ENCODE measurements around the gene YIF1A. TPM values are rescaled to one million over a fixed set of nuclear protein-coding genes. Genes with fewer than 3 reads are reported as not detected.

The YIF1A gene
- total RNA-seq, 2 experiments from 2014 or later = 39.1 to 45.4 TPM

DNA sequence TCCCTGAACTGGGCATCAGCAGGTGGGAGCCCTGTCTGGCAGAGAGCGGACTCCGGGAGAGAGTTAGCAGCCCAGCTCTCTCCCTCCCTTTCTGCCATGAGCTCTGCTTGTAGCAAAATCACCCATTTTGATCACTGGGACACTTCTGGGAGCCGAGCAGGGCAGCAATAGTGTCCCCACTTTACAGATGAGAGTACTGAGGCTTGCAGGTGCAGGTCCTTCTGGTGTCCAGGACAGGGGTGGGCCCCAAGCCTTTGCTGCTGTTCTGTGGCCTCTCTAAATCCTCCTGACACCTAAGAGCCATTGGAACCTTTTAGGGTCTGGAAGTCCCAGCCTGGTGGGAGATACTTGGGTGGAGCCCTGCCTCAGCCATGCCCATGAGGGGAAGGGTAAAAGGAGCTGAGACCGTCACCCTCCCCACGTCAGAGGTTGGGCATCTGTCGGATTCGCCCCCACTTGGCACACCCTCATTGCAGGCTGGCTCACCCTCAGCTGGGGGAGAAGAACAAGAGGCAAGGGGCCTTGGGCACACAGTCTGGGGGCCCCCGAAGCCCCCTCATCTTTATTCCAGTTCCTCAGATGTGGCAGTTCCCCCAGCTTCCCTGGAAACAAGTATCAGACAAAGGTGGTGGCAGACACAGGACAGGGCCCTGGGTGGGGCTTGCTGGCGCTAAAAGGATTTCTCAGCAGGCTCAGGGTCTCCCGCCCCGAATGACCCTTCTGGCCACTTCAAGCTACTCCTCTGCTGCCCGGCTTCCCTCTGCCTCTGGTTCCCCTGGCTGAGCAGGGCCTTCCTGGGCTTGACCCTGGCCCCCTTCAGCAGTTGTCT is 42.8 kb upstream of the YIF1A start:
- Mint-ChIP-seq H3K36me3 (ENCODE audit: low read depth) (no peaks in the 10 kb centered on the region), H3K4me1 (peaks cover 31% of the 10 kb centered on the region), H3K4me3 (no peak overlapping the region), H3K27me3 (no peaks in the 10 kb centered on the region), H3K27ac (no peak overlapping the region), H3K9me3 (no peaks in the 10 kb centered on the region)
- CTCF ChIA-PET = interaction anchor here (0.8 to 2.1 kb wide), 7 partner anchors 8 to 109 kb away, joined by 3 to 6 read pairs (median 3); no protein-coding TSS in a partner anchor
- DNase-seq = no peak
- POLR2A ChIA-PET = no interaction called here

DNA sequence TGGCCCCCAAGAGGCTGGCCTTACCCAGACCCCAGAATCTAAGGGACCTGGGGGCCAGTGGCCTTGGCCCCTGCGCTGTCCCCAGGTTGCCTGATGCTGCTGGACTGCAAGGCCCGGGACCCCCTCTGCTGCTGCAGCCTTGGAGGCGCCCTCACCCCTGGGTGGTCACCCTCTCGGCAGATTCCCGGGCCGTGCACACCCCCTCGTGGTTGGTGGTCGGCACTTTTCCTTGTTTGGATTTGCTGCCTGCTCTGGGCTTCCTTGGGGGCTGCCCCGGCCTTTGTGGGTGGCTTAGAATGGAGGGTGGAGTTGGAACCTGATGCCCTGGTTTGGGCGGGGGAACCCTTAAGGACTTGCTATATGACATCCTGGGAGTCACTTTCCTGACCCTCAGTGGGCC is 42.0 kb upstream of the YIF1A start:
- Mint-ChIP-seq H3K27ac (no peak overlapping the region), H3K9me3 (no peaks in the 10 kb centered on the region), H3K27me3 (no peaks in the 10 kb centered on the region), H3K4me1 (peaks cover 31% of the 10 kb centered on the region), H3K36me3 (ENCODE audit: low read depth) (no peaks in the 10 kb centered on the region), H3K4me3 (no peak overlapping the region)
- no peak for DNase-seq
- POLR2A ChIA-PET = no interaction called here
- CTCF ChIA-PET = interaction anchor here (0.8 to 2.6 kb wide), 6 partner anchors 9 to 108 kb away, joined by 3 to 17 read pairs (median 4); partner anchors contain the start of gene CD248

DNA sequence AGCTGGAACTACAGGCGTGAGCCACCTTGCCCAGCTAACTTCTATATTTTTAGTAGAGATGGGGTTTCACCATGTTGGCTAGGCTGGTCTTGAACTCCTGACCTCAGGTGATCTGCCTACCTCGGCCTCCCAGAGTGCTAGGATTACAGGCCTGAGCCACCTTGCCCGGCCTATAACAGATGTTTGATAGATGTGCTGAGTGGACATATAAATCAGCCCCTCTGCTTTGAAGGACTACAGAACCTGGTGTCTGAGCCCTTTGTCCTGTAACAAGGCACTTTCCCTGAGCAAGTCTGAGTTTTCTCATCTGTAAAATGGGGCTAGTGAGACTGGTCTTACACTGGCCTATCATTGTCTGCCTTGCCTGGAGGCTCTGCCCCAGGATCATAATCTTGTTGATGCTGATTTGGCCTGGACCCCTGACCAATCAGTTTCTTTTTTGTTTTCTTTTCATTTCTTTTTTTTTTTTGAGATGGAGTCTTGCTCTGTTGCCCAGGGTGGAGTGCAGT is 40.3 kb upstream of the YIF1A start:
- Mint-ChIP-seq H3K4me1 (peaks cover 46% of the 10 kb centered on the region), H3K36me3 (ENCODE audit: low read depth) (no peaks in the 10 kb centered on the region), H3K27me3 (no peaks in the 10 kb centered on the region), H3K4me3 (no peak overlapping the region), H3K9me3 (no peaks in the 10 kb centered on the region), H3K27ac (no peak overlapping the region)
- ChIA-PET POLR2A (no interaction called here), CTCF (interaction anchor here (0.8 to 2.6 kb wide), 6 partner anchors 12 to 57 kb away, joined by 3 to 17 read pairs (median 4); partner anchors contain the start of gene CD248)
- no peak for DNase-seq

DNA sequence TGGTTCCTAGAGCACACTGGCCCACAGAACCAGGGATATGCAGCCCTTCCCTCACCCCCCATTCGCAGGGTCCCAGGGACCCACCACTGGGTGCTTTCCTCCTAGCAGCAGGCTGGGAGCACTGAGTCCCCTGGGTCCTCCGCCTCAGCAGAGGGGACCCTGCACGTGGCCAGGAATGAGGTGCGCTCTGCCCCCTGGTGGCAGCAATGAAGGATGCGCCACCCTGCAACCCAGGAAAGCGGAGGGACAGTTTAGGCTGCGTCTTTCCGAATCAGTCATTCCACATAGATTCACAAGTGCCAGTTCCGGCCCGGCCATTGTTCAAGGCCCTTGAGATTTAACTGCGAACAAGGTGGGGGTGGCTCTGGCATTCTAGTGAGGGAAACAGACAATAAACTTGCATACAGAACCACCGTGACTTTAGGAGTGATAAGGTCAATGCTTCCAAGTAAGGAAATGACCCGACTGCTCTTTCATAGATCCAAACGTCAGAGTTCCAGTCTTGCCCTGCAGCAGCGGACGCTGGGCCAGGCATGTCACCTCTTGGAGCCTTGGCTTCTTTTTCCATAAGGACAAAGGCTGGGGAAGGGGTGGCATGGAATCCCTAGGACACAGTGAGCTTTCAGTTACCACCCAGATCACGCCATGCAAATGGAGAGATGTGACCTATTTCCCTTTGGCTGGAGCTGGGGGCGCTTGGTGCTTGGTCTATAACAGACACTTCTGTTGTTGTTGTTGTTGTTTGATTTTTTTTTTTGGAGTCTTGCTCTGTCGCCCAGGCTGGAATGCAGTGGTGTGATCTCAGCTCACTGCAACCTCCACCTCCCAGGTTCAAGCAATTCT is 39.6 kb upstream of the YIF1A start:
- POLR2A ChIA-PET = no interaction called here
- H3K27ac Mint-ChIP-seq = peak overlapping the region; percentile 86

DNA sequence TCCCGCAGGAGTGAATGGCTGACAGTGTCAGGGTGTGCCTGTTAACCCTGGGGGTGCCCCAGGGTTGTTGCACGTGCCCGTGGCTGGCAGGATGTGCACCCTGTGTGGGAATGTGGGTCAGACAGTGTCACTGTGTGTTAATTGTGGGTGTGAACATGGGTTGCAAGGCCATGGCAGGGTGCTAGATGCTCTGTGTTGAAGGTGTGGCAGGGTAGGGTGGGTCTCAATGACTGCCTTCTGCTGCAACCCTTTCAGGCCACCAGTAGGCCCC is 39.0 kb upstream of the YIF1A start:
- peak; percentile 29 for DNase-seq
- no peak overlapping the region for H3K4me3 Mint-ChIP-seq
- peaks cover 51% of the 10 kb centered on the region for H3K4me1 Mint-ChIP-seq
- no peaks in the 10 kb centered on the region for H3K9me3 Mint-ChIP-seq
- CTCF ChIA-PET = no interaction called here
- no peaks in the 10 kb centered on the region for H3K27me3 Mint-ChIP-seq
- peak overlapping the region; percentile 86 for H3K27ac Mint-ChIP-seq
- H3K36me3 Mint-ChIP-seq (ENCODE audit: low read depth) = no peaks in the 10 kb centered on the region
- POLR2A ChIA-PET = no interaction called here

More for the DNA sequence above, 39.6 kb upstream of the YIF1A start:
- Mint-ChIP-seq H3K9me3 (no peaks in the 10 kb centered on the region), H3K27me3 (no peaks in the 10 kb centered on the region), H3K36me3 (ENCODE audit: low read depth) (no peaks in the 10 kb centered on the region), H3K4me1 (peaks cover 50% of the 10 kb centered on the region), H3K4me3 (no peak overlapping the region)
- CTCF ChIA-PET = interaction anchor here (0.8 to 2.6 kb wide), 4 partner anchors 11 to 58 kb away, joined by 3 to 17 read pairs (median 4); partner anchors contain the start of gene CD248
- DNase-seq = peak; percentile 79

DNA sequence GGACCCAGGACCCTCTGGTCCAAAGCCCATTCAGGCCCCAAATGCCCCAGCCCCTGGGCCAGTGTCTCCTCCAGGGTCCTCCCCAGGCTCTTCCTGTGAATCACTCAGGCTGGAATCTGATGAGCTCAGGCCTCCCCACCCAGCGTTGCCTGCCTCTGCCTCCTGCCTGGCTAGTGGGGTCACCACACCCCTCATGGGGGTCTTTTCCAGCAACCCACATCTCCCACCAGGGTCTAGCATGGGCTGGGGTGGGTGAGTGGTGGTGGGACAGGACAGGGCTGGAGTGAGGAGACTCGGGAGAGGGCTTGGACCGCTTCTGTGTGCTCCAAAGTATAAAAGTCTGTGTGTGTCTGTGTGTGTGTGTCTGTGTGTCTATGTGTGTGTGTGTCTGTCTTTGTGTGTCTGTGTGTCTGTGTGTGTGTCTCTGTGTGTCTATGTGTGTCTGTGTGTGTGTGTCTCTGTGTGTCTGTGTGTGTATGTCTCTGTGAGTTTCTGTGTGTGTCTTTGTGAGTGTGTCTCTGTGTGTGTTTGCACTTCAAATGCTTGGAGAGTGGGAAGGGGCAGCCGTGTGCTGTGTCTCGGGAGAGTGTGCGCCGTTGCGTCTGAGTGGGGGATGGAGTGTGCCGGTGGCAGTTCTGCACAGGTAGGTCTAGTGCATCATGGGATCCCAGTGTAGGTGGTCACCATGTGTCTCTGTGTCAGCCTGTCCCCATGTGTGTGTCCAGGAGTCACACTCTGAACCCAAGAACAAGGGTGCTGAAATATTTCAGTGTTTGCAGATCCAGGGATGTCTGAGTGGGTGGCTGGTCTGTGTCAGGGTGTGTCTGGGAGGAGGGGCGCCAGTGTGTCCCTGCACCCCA is 38.5 kb upstream of the YIF1A start:
- Mint-ChIP-seq H3K4me3 (no peak overlapping the region), H3K36me3 (ENCODE audit: low read depth) (no peaks in the 10 kb centered on the region)

DNA sequence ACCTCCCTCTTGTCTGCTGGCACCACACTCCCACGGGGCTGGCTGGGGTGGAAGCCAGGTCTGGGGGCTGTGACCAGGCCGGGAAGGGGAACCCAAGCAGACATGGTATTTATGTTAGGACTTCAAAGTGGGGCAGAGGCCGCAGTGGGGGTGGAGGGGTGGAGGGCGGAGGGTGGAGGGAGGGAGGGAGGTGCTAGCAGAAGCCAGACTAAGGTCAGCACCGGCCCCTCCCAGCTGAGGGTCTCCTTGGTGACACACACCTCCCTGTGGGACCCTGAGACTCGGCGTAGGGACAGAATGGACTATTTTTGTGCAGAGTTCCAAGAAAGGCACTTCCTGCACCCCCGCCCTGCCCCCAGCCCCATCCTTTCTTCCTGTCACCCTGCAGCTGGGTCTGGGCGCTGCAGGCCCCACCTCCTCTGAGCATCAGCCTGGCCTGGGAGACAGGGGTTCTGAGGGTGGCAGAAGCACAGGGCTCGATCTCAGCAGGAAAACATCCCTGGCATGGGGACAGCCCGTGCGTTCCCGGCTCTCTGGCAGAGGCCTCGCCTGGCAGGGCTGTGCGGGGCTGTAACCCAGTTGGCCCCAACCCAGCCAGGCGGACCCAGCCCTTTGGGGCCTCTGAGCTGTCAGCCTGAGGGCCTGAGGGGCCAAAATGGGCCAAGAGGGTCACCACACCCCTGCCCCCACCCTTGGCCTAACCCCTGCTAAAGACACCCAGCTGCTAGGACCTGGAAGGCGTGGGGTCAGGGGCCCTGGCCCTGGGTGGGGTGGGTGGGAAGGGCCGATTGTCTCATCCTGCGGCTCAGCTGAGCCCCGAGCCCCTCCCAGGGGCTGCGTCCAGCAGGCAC is 37.5 kb upstream of the YIF1A start:
- Mint-ChIP-seq H3K27ac (peak overlapping the region; percentile 88), H3K4me3 (peak overlapping the region; percentile 15)

More for the DNA sequence above, 38.5 kb upstream of the YIF1A start:
- ChIA-PET CTCF (interaction anchor here (0.8 to 1.6 kb wide), 5 partner anchors 15 to 61 kb away, joined by 3 to 4 read pairs (median 3); no protein-coding TSS in a partner anchor), POLR2A (no interaction called here)
- peak overlapping the region; percentile 86 for H3K27ac Mint-ChIP-seq
- H3K4me1 Mint-ChIP-seq = peaks cover 55% of the 10 kb centered on the region
- no peak for DNase-seq
- no peaks in the 10 kb centered on the region for H3K27me3 Mint-ChIP-seq
- H3K9me3 Mint-ChIP-seq = no peaks in the 10 kb centered on the region

DNA sequence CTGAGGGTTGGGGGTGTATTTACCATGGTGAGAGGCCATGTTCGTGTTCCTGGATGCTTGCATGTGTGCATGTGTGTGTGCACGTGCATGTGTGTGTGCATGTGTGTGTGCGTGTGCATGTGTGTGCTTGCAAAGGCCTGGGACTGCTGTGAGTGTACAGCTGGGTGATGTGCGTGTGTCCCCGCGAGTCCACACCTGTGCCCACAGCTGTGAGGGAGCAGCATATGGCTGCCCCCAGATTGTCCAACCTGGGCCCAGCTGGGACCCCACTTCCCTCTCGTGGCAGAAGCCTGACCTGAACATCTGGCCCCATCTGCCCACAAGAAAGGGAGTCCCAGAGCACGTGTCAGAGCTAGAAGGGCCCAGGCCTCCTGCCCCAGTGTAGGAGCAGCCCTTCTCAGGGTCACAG is 36.3 kb upstream of the YIF1A start:
- Mint-ChIP-seq H3K9me3 (peaks cover 1% of the 10 kb centered on the region), H3K27me3 (no peaks in the 10 kb centered on the region), H3K36me3 (ENCODE audit: low read depth) (peaks cover 4% of the 10 kb centered on the region), H3K4me3 (no peak overlapping the region), H3K4me1 (peaks cover 62% of the 10 kb centered on the region), H3K27ac (peak overlapping the region; percentile 88)
- DNase-seq = no peak
- ChIA-PET CTCF (interaction anchor here (1.2 to 1.6 kb wide), 2 partner anchors 13 to 14 kb away, joined by 4 to 5 read pairs; no protein-coding TSS in a partner anchor), POLR2A (no interaction called here)

More for the DNA sequence above, 37.5 kb upstream of the YIF1A start:
- CTCF ChIA-PET = interaction anchor here (0.8 to 1.6 kb wide), 5 partner anchors 14 to 62 kb away, joined by 3 to 4 read pairs (median 3); no protein-coding TSS in a partner anchor
- DNase-seq = peak; percentile 66
- H3K9me3 Mint-ChIP-seq = no peaks in the 10 kb centered on the region
- peaks cover 59% of the 10 kb centered on the region for H3K4me1 Mint-ChIP-seq
- POLR2A ChIA-PET = no interaction called here
- no peaks in the 10 kb centered on the region for H3K36me3 Mint-ChIP-seq (ENCODE audit: low read depth)
- H3K27me3 Mint-ChIP-seq = no peaks in the 10 kb centered on the region

DNA sequence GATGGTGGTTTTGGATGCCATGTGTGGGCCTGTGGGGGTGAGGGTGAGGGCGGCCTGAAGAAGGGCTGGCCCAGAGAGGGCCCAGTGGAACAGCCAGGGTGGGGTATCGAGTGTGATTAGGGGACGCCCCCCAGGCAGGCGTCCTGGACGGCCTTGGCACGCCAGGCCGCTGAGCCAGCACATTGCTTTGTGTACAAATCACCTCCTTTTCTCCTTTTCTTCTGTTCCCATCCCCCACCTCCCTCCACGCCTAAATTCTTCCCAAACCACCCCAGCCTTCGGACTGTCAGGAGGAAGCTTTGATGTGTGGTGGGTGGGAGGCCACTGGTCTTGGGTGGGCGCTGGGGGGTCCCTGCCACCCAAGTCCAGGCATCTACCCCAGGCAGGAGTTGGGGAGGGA is 35.7 kb upstream of the YIF1A start:
- no peak for DNase-seq
- Mint-ChIP-seq H3K4me1 (peaks cover 67% of the 10 kb centered on the region), H3K9me3 (peaks cover 6% of the 10 kb centered on the region), H3K36me3 (ENCODE audit: low read depth) (peaks cover 8% of the 10 kb centered on the region), H3K4me3 (no peak overlapping the region), H3K27me3 (no peaks in the 10 kb centered on the region), H3K27ac (peak overlapping the region; percentile 71)
- CTCF ChIA-PET = interaction anchor here (0.6 to 1.6 kb wide), 3 partner anchors 12 to 293 kb away, joined by 3 to 5 read pairs (median 4); no protein-coding TSS in a partner anchor
- POLR2A ChIA-PET = no interaction called here

DNA sequence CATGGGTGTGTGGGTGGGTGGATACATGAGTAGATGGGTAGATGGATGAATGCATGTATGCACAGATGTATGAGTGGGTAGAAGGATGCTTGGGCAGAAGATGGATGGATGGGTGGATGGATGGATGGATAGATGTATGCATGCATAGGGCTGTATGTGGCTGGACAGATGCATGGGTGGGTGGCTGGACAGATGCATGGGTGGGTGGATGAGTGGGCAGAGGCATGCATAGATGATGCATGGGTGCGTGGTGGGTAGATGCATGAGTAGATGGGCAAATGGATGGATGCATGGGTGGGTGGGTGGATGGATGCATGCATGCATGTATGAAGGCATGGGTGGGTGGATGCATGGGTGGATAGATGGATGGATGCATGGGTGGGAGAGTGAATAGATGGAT is 34.7 kb upstream of the YIF1A start:
- Mint-ChIP-seq H3K4me1 (peaks cover 71% of the 10 kb centered on the region), H3K36me3 (ENCODE audit: low read depth) (peaks cover 10% of the 10 kb centered on the region), H3K27me3 (no peaks in the 10 kb centered on the region), H3K4me3 (no peak overlapping the region), H3K9me3 (peaks cover 6% of the 10 kb centered on the region), H3K27ac (no peak overlapping the region)
- CTCF ChIA-PET = interaction anchor here (0.6 to 1.6 kb wide), 2 partner anchors 11 to 292 kb away, joined by 3 to 5 read pairs; no protein-coding TSS in a partner anchor
- POLR2A ChIA-PET = no interaction called here
- DNase-seq = no peak

DNA sequence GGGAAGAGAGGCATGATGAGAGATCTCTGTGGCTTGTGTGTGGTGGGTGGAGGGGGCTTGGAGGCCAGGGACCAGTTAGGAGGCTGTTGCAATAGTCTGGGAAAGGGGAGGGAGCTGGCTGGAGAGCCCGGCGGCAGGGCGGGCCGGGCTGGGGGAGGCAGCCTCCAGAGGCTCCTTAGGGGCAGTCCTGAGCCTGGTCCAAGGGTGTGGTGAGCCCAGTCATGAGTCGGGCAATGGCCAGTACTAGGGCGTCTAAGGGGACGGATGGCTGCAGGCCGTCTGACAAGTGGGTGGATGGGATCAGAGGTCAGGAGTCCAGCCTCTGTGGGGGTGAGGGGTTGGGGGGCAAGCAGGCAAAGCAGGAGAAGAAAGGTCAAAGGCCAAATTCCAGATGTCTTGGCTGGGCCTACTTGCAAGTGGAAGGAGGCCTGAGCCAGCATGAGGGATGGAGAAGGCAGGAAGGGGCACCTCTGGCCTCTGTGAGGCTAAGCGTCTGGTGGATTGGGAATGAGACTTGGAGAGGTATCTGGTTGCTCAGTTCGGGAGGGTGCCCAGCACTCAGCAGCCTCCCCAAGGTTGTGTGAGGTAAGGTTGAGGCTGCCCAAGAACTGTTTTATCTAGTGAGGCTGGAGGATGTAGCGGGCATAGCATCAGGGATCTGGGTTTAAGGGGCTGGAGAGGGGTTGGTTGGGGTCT is 33.9 kb upstream of the YIF1A start:
- no peak overlapping the region for H3K4me3 Mint-ChIP-seq
- DNase-seq = no peak
- H3K4me1 Mint-ChIP-seq = peaks cover 71% of the 10 kb centered on the region
- POLR2A ChIA-PET = no interaction called here
- peaks cover 6% of the 10 kb centered on the region for H3K9me3 Mint-ChIP-seq
- H3K36me3 Mint-ChIP-seq (ENCODE audit: low read depth) = peaks cover 12% of the 10 kb centered on the region
- H3K27me3 Mint-ChIP-seq = no peaks in the 10 kb centered on the region
- H3K27ac Mint-ChIP-seq = no peak overlapping the region
- CTCF ChIA-PET = interaction anchor here (0.9 kb wide), 1 partner anchor 10 kb away, joined by 3 read pairs; no protein-coding TSS in a partner anchor
